ENCODE data around the gene CARMIL1.

Gene CARMIL1

GRCh38 chr6:25458485-25458884 is 179.3 kb downstream of the CARMIL1 start:
- FAIRE-seq (peak; percentile 16), DNase-seq (ENCODE audit: insufficient read length, low spot score) (peak; percentile 41)

DNA sequence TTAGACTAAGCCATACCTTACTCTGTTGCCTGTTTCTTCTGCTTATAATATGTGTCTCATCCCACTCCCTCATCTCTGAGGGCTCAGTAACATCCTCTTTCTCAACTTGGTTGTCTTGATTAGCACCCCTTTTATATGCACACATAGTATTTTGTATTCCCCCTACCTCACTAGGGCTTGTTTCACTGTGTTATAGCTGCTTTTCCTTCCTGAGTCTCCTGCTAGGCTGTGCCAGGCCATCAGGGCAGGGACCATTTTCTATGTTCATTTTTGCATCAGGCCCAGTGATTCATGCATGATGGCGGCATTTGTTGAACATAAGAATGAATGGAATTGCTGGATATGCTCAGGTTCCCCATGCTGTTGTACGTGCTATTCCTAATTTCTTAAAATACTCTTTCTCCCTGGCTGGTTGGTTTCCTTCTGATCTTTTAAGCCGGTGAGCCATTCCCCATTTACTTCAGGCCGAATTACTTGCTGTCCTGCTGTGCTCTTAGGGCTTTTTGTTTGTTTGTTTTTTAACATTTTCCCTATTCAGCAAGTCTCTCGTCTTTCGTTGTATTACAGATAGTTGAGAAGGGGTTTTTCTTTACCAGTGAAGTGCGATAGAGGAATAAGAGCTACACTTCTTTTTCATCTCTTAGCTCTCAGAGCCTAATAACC is 183.2 kb downstream of the CARMIL1 start:
- FAIRE-seq (no peak), DNase-seq (ENCODE audit: insufficient read length, low spot score) (no peak)

GRCh38 chr6:25463441-25463840 is 184.3 kb downstream of the CARMIL1 start:
- no peak for FAIRE-seq

GRCh38 chr6:25464225-25464624 is 185.1 kb downstream of the CARMIL1 start:
- FAIRE-seq (no peak), DNase-seq (ENCODE audit: insufficient read length, low spot score) (no peak)

More at GRCh38 chr6:25463441-25463840, 184.3 kb downstream of the CARMIL1 start:
- DNase-seq (ENCODE audit: insufficient read length, low spot score): no peak

GRCh38 chr6:25465941-25466340 is 186.8 kb downstream of the CARMIL1 start:
- DNase-seq (ENCODE audit: insufficient read length, low spot score) (no peak), FAIRE-seq (no peak)

DNA sequence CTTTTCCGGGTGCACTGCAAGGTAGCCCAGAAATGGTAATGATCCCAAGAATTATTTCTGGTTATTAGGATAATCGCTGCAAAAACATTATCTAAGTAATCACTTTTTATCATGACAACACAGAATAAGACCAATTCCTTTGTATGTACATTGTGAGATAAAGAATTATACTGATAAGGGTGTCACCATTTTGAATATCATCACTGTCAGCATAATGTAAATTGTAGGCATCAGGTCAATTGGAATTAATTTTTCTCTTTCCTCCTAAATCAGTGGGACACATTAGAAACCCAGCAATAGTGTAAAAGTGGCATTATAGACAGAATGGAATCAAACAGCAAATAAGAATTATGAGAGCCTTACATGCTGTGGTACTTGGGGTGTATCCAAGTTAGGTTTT is 189.7 kb downstream of the CARMIL1 start:
- FAIRE-seq: no peak
- DNase-seq (ENCODE audit: insufficient read length, low spot score): no peak

- FAIRE-seq (no peak), DNase-seq (ENCODE audit: insufficient read length, low spot score) (no peak)
Measured at GRCh38 chr6:25469797-25470388, 190.7 kb downstream of the CARMIL1 start.

- DNase-seq (ENCODE audit: insufficient read length, low spot score): no peak
- FAIRE-seq: no peak
Measured at GRCh38 chr6:25472306-25472705, 193.1 kb downstream of the CARMIL1 start.

DNA sequence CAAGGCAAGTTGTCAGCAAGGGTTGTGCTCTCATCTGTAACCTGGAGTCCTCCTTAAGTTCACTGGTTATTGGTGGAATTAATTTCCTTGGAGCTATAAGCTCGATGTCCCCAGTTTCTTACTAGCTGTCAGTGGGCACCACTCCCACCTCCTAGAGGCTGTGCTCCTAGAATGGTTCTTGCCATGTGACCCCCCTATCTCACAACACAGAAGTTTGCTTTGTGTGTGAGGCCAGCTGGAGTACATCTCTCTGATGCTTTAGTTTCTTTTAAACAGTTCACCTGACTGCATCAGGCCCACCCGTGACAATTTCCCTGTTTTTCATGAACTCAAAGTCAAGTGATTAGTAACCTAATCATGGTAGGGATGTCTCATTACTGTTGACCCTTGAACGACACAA is 193.7 kb downstream of the CARMIL1 start:
- no peak for DNase-seq (ENCODE audit: insufficient read length, low spot score)
- no peak for FAIRE-seq

DNA sequence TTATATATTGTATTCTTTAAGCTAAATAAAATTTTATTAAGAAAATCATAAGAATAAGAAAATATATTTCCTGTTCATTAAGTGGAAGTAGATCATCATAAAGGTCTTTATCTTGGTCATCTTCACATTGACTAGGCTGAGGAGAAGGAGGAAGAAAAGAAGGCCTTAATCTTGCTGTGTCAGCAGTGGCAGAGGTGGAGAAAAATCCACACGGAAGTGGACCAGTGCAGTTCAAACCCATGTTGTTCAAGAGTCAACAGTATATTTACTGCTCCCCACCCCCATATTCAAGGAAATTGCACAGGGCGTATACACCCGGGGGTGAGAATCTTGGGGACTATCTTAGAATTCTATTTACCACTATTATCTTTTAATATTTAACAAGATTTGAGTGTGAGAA is 194.3 kb downstream of the CARMIL1 start:
- no peak for FAIRE-seq
- DNase-seq (ENCODE audit: insufficient read length, low spot score): no peak

DNA sequence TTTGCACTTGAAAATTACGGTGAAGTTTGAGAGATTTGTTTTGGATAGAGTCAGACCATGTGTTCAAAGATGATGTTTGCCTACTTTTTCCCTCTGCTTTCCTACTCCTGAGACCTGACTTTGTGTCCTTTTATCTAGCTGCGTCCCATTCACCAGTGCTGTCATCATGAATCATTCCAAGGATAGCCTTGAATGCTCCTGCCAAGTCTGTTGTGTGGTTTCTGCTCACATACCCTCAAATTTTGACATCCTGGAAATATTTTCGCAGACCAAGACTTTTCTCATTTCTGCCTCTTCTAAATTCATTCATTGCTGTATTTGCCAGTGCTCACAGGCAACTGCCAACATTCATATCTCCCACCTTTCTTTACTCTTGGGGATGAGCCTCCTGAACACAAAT is 197.0 kb downstream of the CARMIL1 start:
- no peak for DNase-seq (ENCODE audit: insufficient read length, low spot score)
- no peak for FAIRE-seq

DNA sequence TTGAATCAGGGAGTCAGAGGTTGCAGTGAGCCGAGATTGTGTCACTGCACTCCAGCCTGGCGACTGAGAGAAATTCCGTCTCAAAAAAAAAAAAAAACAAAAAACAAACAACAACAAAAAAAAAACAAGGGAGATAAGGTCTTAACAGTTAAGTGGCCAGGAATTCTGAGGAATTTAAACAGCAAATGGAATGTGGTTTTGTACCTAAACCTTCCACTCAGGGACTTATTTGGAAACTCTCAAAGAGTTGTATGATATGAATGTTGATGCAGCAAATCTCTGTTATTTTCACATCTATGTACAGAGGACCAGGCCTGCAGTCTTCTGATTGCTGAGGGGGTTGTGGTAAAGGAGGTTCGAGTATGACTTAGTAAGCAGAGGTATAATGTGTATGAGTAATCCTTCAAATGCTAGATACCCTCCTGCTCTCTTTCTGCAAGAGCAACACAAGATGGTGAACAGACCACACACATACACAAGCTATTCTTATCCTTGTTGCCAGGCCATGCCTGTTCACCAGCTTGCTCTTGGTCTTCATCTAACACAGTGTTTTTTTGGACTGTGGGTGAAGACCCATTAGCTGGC is 197.9 kb downstream of the CARMIL1 start:
- no peak for FAIRE-seq
- no peak for DNase-seq (ENCODE audit: insufficient read length, low spot score)

- FAIRE-seq: no peak
- DNase-seq (ENCODE audit: insufficient read length, low spot score): no peak
Measured at GRCh38 chr6:25478973-25479372, 199.8 kb downstream of the CARMIL1 start.

DNA sequence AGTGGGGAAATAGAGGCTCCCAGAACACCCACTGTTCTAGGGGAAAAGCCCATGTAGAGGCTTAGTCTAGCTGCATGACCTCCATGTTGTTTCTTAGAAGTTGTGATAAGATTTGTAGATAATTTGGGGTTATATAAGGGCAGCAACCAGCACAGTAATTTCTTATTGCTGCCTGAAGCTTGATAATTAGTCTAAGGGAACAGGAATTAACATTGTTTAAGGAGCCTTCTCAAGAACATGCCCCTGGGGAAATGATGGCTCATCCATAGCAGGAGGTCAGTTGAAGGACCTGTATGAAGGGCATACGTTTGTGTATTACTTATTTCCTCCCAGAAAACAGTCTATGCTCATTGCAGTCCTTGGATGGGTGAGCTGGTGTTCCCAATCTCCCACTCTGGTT is 202.1 kb downstream of the CARMIL1 start:
- no peak for FAIRE-seq

DNA sequence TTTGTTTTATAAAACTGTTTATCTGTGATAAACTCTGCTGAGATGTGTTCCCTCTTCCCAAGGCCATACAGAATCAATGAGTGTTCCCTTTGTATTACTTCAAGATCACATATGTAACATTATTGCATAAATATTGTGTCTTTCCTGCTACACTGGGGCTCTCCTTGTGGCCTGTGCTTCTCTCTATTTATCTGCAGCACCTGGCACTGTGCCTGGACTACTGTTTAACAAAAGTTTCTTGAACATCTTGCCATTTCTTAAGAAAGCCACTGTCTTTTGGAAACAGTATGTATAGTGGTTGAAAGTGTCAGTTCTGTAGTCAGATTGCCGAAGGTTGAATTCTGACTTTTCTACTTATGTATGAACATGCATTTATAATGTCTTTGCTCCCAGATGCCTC is 203.8 kb downstream of the CARMIL1 start:
- no peak for FAIRE-seq
- no peak for DNase-seq (ENCODE audit: insufficient read length, low spot score)

More for the DNA sequence above, 202.1 kb downstream of the CARMIL1 start:
- no peak for DNase-seq (ENCODE audit: insufficient read length, low spot score)

DNA sequence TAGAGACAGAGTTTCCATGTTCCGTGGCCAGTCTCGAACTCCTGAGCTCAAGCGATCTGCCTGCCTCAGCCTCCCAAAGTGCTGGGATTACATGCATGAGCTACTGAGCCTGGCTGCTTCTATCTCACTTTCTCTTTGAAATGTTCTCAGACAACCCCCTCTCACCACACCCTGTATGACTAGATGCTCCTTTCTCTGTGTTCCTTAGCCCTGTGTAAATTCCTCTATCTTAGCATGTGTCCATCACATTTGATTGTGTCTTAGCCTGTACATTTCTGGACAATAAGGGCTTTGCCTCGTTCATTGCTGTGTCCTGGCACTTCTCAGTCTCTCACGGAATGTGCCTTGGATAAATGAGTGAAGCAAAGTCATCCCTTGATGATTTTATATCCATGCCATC is 204.8 kb downstream of the CARMIL1 start:
- DNase-seq (ENCODE audit: insufficient read length, low spot score) (no peak), FAIRE-seq (no peak)

- FAIRE-seq (no peak), DNase-seq (ENCODE audit: insufficient read length, low spot score) (no peak)
Measured at GRCh38 chr6:25484900-25485299, 205.7 kb downstream of the CARMIL1 start.

GRCh38 chr6:25485821-25486534 is 206.8 kb downstream of the CARMIL1 start:
- FAIRE-seq: no peak
- no peak for DNase-seq (ENCODE audit: insufficient read length, low spot score)

GRCh38 chr6:25486550-25486949 is 207.4 kb downstream of the CARMIL1 start:
- DNase-seq (ENCODE audit: insufficient read length, low spot score) (no peak), FAIRE-seq (no peak)

- DNase-seq (ENCODE audit: insufficient read length, low spot score): no peak
Measured at GRCh38 chr6:25487012-25487411, 207.8 kb downstream of the CARMIL1 start.

DNA sequence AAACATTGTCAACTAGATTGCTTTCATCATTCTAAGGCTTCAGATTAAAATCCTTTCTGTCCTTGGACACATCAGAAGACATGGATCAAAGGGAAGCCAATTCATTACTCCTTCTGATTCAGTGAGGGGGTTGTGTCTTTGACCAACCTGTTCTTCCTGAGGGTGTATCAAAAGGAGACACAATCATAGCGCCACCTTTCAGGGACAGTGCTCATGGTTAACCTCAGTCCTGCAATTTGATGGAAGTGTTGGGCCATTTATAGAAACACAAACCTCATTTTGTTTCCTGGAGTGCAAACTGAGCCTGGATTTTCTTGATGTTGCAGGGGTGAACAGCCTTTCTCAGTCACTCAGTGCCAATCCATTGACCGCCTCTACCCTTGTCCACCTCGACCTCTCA is 209.0 kb downstream of the CARMIL1 start:
- FAIRE-seq (peak; percentile 46), DNase-seq (ENCODE audit: insufficient read length, low spot score) (no peak)

More at GRCh38 chr6:25487012-25487411, 207.8 kb downstream of the CARMIL1 start:
- FAIRE-seq: no peak

- FAIRE-seq (no peak), DNase-seq (ENCODE audit: insufficient read length, low spot score) (no peak)
Measured at GRCh38 chr6:25489399-25489798, 210.2 kb downstream of the CARMIL1 start.

Data from HTR-8/SVneo (cell line).